Natural killer cell (primary cell): ENCODE results near the gene BICDL1. TPM values are rescaled to one million over a fixed set of nuclear protein-coding genes. Genes with fewer than 3 reads are reported as not detected.

ENCODE experiments used
- ATAC-seq, 3 donors: fragments of 150-1000 bp in 2 of 3; fragments of 200-7000 bp in 1 of 3; cut with Tn5 transposase; 1 replicate in 1 of 3; 2 replicates in 2 of 3; pipeline ENCODE4 v1.10.0; 2021; ENCODE audit warnings: mild to moderate bottlenecking in 2 of 3, moderate library complexity in 2 of 3
- DNase-seq, 2 donors: peaks; one replicate each; pipeline versions ENCODE4 v3.0.0 to v3.0.0-alpha.2; 2013 to 2021; ENCODE audit warnings: mixed read lengths in 1 of 2
- H3K27ac ChIP-seq: one replicate; pipeline ENCODE4 v1.5.1; 2013; ENCODE audit warnings: mild to moderate bottlenecking, low read length
- H3K27me3 ChIP-seq: one replicate; pipeline ENCODE4 v1.6.1; 2013; ENCODE audit warnings: low read length; ENCODE audit not compliant: control insufficient read depth, insufficient read depth
- H3K36me3 ChIP-seq: one replicate; pipeline ENCODE4 v1.6.1; 2013; ENCODE audit warnings: low read length; ENCODE audit not compliant: control insufficient read depth, insufficient read depth
- H3K4me1 ChIP-seq: one replicate; pipeline ENCODE4 v1.6.1; 2013; ENCODE audit warnings: low read length; ENCODE audit not compliant: control insufficient read depth, insufficient read depth
- H3K4me3 ChIP-seq: one replicate; pipeline ENCODE4 v1.5.1; 2013; ENCODE audit warnings: low read length
- H3K9me3 ChIP-seq: one replicate; pipeline ENCODE4 v1.6.1; 2013; ENCODE audit warnings: low read length; ENCODE audit not compliant: control insufficient read depth, insufficient read depth
- H3K27ac Mint-ChIP-seq, 2 donors: one replicate each; pipeline ENCODE4 v1.8.0; 2022; ENCODE audit warnings: mild to moderate bottlenecking in 2 of 2, mixed read lengths in 2 of 2, moderate library complexity in 1 of 2
- H3K27me3 Mint-ChIP-seq, 2 donors: one replicate each; pipeline ENCODE4 v1.8.0; 2022; ENCODE audit warnings: low read depth in 2 of 2, mixed read lengths in 2 of 2
- H3K36me3 Mint-ChIP-seq: one replicate; pipeline ENCODE4 v1.8.0; 2022; ENCODE audit warnings: mixed read lengths
- H3K4me1 Mint-ChIP-seq, 2 donors: one replicate each; pipeline ENCODE4 v1.8.0; 2022; ENCODE audit warnings: mixed read lengths in 2 of 2
- H3K4me3 Mint-ChIP-seq: one replicate; pipeline ENCODE4 v1.8.0; 2022; ENCODE audit warnings: mild to moderate bottlenecking, moderate library complexity, mixed read lengths
- H3K9me3 Mint-ChIP-seq, 2 donors: one replicate each; pipeline ENCODE4 v1.8.0; 2022; ENCODE audit warnings: mixed read lengths in 2 of 2
- WGBS: methylation state at CpG from one replicate; pipeline ENCODE4 v1.1.7; 2013; ENCODE audit warnings: missing lambda C conversion rate; ENCODE audit not compliant: insufficient coverage; 5-methylcytosine and 5-hydroxymethylcytosine counted together
- intact Hi-C: fragments of 100-400 bp; cut with micrococcal nuclease; formaldehyde crosslinking; loops from one replicate; pipeline ENCODE4 v1.14.2; 2022
- total RNA-seq, 4 donors: library from RNA; stranded (reverse); fragments of 120-200 nt in 1 of 4; gene quantifications; one replicate each; pipeline versions ENCODE4 v1.2.3 to v1.2.4, GENCODE V29; 2013 to 2022
- TF ChIP-seq, protein P1 (sequence below): fragments of 200-600 bp; IDR thresholded peaks from one replicate; pipeline ENCODE4 v1.8.0; 2022; ENCODE audit warnings: antibody characterized with exemption

BICDL1 gene
- total RNA-seq, 3 donors from 2014 or later (not counting 1 experiment from before 2014, with no cell fraction given), result 29.3 to 37.1 (median 34.3) TPM

DNA sequence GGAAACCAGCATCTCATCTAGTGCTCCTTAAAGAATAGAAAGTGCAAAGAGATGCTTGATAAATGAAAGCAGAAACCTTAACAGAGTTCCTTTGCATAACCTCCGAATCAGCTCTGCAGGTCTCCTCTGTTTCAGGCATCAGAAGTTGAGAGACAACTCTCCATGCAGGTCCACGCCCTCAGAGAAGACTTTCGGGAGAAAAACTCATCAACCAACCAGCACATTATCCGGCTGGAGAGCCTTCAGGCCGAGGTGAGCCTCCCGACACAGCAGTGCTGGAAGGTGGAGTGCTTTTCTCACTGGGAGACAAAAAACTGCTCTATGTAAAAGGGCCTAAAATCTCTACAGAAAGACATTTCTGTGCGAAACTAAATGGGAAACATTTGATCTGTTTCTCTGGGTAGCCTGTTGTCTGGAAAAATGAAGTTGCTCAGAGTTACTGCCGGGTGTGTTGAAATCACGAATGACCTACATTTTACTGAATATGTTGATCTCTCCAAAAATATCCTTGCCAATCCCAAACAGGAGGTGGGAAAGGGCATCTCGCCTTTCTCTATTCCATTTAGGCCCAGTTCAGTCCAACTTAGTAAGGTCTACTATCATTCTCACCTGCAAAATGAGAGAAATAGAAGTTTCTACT, 72.7 kb downstream of the BICDL1 start:
- H3K36me3 ChIP-seq, result peaks cover 11% of the 10 kb centered on the region
- Mint-ChIP-seq H3K4me3 (no peak overlapping the region), H3K4me1 (no peaks in the 10 kb centered on the region), H3K27me3 (no peaks in the 10 kb centered on the region), H3K27ac (no peak overlapping the region), H3K9me3 (no peaks in the 10 kb centered on the region), H3K36me3 (no peaks in the 10 kb centered on the region)
- DNase-seq (no peak), ATAC-seq (no peak)
- TF ChIP-seq, protein P1, sequence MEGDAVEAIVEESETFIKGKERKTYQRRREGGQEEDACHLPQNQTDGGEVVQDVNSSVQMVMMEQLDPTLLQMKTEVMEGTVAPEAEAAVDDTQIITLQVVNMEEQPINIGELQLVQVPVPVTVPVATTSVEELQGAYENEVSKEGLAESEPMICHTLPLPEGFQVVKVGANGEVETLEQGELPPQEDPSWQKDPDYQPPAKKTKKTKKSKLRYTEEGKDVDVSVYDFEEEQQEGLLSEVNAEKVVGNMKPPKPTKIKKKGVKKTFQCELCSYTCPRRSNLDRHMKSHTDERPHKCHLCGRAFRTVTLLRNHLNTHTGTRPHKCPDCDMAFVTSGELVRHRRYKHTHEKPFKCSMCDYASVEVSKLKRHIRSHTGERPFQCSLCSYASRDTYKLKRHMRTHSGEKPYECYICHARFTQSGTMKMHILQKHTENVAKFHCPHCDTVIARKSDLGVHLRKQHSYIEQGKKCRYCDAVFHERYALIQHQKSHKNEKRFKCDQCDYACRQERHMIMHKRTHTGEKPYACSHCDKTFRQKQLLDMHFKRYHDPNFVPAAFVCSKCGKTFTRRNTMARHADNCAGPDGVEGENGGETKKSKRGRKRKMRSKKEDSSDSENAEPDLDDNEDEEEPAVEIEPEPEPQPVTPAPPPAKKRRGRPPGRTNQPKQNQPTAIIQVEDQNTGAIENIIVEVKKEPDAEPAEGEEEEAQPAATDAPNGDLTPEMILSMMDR, result no peak
- 98% methylated on average over 9 of the region's 10 CpGs for WGBS
- H3K27me3 ChIP-seq, result no peaks in the 10 kb centered on the region
- no peak overlapping the region for H3K4me3 ChIP-seq
- H3K27ac ChIP-seq, result no peak overlapping the region
- H3K9me3 ChIP-seq, result no peaks in the 10 kb centered on the region
- intact Hi-C loops, result no loop called here
- H3K4me1 ChIP-seq, result no peaks in the 10 kb centered on the region

DNA sequence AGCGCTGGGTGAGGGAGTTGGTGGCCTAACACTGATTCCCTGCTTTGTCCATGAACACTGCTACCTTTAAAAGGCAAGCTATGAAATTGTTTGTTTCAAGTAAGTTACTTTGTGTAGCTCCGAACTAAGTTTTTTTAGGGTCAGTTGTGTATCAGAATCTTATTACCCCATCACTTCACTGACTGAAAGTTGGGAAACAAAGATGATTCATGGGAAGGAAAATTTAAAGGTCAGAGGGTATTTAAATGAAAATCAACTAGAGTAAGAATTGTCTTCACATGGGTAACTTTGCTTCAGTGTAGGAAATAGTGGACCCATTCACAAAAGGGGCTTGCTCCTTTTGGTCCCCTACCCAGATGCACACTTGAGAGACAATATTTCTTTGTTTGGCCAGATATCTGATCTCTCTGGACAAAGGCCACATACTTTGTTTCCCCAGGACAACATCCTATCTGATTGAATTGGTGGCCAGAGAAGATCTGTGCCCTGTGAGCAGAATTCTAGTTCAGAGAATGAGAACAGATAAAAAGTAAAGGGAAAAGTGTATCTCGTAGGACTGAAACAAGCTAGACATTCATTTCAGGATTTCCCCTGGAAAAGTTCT, 74.0 kb downstream of the BICDL1 start:
- Mint-ChIP-seq H3K9me3 (no peaks in the 10 kb centered on the region), H3K4me3 (no peak overlapping the region), H3K36me3 (no peaks in the 10 kb centered on the region), H3K27me3 (no peaks in the 10 kb centered on the region), H3K27ac (no peak overlapping the region), H3K4me1 (no peaks in the 10 kb centered on the region)
- no peak overlapping the region for H3K27ac ChIP-seq
- no peaks in the 10 kb centered on the region for H3K4me1 ChIP-seq
- intact Hi-C loops, result no loop called here
- no peaks in the 10 kb centered on the region for H3K27me3 ChIP-seq
- TF ChIP-seq, protein P1, result no peak
- 93% methylated on average over 2 of the region's 3 CpGs for WGBS
- peaks cover 11% of the 10 kb centered on the region for H3K36me3 ChIP-seq
- DNase-seq (no peak), ATAC-seq (no peak)
- H3K4me3 ChIP-seq, result no peak overlapping the region
- no peaks in the 10 kb centered on the region for H3K9me3 ChIP-seq

DNA sequence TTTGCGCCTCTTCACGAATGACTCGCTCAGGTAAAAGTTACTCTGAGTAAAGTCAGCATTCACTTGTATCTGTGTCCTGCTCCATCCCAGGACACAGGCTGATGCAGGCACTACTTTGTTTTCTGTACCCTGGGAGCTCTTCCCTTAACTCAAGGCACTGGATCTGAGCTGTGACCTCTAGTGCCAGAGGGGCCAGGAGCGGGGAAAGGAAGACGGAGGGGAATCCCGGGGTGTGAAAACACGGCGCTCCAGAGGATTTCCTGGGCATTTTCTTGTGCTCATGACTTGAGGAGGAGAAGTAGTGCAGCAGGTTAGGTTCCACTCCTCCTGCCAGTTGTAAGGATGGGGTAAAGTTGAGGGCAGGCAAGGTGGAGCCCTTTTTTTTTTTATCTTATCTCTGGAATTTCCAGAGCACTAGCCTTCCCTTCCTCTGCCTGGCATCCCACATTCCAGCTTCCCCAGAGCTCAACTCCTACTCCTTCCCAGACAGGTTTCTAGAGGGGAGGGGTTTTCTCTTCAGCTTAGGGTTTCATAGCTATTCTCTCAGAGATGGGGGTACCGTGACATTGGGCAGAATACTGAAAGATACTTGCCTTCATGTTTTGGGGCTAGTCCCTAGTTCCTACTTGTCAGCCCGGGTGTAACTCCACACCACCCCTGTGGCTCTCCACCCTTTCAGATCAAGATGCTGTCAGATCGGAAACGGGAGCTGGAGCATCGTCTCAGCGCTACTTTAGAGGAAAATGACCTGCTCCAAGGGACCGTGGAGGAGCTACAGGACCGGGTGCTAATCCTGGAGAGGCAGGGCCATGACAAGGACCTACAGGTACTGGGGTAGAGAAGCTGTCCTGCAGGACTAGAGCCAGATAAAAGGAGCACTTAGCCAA, 75.3 kb downstream of the BICDL1 start:
- TF ChIP-seq, protein P1, result no peak
- no peaks in the 10 kb centered on the region for H3K27me3 ChIP-seq
- Mint-ChIP-seq H3K9me3 (no peaks in the 10 kb centered on the region), H3K36me3 (no peaks in the 10 kb centered on the region), H3K4me3 (no peak overlapping the region), H3K27ac (no peak overlapping the region), H3K27me3 (no peaks in the 10 kb centered on the region), H3K4me1 (no peaks in the 10 kb centered on the region)
- ATAC-seq, result no peak
- H3K4me1 ChIP-seq, result no peaks in the 10 kb centered on the region
- no peak overlapping the region for H3K4me3 ChIP-seq
- 93% methylated on average over 16 of the region's 16 CpGs for WGBS
- H3K27ac ChIP-seq, result no peak overlapping the region
- DNase-seq, result no peak
- H3K36me3 ChIP-seq, result peaks cover 11% of the 10 kb centered on the region
- H3K9me3 ChIP-seq, result no peaks in the 10 kb centered on the region
- intact Hi-C loops, result no loop called here
